ENCODE data around the gene ROCK2. TPM values are rescaled to one million over a fixed set of nuclear protein-coding genes. Genes with fewer than 3 reads are reported as not detected.

Gene ROCK2
- total and polyA plus RNA-seq, 2 of the 13 experiments (the other 11 are each of a cell fraction or from before 2014, with no cell fraction given), result 38.1 to 119 TPM

- TF ChIP-seq ZNF383 (CRISPR knock-in tag; IDR thresholded peaks at IDR 0.05; ENCODE audit: borderline replicate concordance) (no peak), ZNF382 (CRISPR knock-in tag; IDR thresholded peaks at IDR 0.05; ENCODE audit: borderline replicate concordance) (no peak), NFATC3 (CRISPR knock-in tag; IDR thresholded peaks at IDR 0.05) (no peak), ZBTB20 (CRISPR knock-in tag; IDR thresholded peaks at IDR 0.05; ENCODE audit: borderline replicate concordance, low read depth) (no peak), DNMT3B (CRISPR knock-in tag; conservative IDR thresholded peaks at IDR 0.05) (no peak), ZXDC (CRISPR knock-in tag; IDR thresholded peaks at IDR 0.05) (no peak), ZNF878 (CRISPR knock-in tag; IDR thresholded peaks at IDR 0.05) (no peak), REXO4 (CRISPR knock-in tag; IDR thresholded peaks at IDR 0.05; ENCODE audit: borderline replicate concordance) (no peak), RARA (CRISPR knock-in tag; IDR thresholded peaks at IDR 0.05) (no peak), PRDM15 (CRISPR knock-in tag; IDR thresholded peaks at IDR 0.05) (no peak), SRSF4 (IDR thresholded peaks at IDR 0.05; ENCODE audit: low read depth, low read length, poor library complexity, severe bottlenecking) (no peak), DDIT3 (CRISPR knock-in tag; IDR thresholded peaks at IDR 0.05) (no peak), ATF7 (IDR thresholded peaks at IDR 0.05) (no peak), ATF7 (CRISPR knock-in tag; IDR thresholded peaks at IDR 0.05) (0 out of 2 replicates have a peak, but pooled peaks have one; percentile 6), ZKSCAN5 (CRISPR knock-in tag; IDR thresholded peaks at IDR 0.05) (no peak), SOX6 (IDR thresholded peaks at IDR 0.05) (no peak), SOX6 (CRISPR knock-in tag; IDR thresholded peaks at IDR 0.05) (0 out of 2 replicates have a peak, but pooled peaks have one; percentile 2), ZSCAN30 (CRISPR knock-in tag; IDR thresholded peaks at IDR 0.05) (no peak), MAFK (conservative IDR thresholded peaks at IDR 0.05 in 1 of 2, IDR thresholded peaks at IDR 0.05 in 1 of 2; ENCODE audit: low read length in 2 of 2) (no peak), DZIP1 (CRISPR knock-in tag; IDR thresholded peaks at IDR 0.05) (no peak), JUN (CRISPR knock-in tag; IDR thresholded peaks at IDR 0.05) (no peak; the same call in 1 of the 2 replicates)
Observed at GRCh38 chr2:11133238-11133935, 211.0 kb downstream of the ROCK2 start (continued).

Data from HepG2 (cell line).